ENCODE data around the gene INHBB.

DNA sequence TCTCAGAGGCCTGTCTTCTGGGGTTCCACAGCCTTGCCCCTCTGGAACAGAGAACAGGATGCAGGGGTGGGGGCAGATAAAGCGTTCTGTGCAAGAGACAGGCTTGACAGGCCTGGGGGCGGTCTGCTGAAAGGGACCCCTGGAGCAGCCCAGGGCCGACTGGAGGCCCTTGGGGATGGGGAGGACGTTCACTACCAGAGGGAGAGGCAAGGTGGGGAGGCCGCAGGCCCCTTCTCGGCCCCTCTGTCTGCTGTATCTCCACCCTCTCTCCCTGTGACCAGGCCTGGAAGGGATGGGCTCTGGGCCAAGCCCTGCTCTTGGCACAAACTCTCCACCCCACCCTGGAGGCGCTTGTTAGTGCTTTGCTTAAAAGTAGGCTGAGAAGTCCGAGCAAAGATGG is 27.3 kb upstream of the INHBB start:
- TF ChIP-seq, protein P1, sequence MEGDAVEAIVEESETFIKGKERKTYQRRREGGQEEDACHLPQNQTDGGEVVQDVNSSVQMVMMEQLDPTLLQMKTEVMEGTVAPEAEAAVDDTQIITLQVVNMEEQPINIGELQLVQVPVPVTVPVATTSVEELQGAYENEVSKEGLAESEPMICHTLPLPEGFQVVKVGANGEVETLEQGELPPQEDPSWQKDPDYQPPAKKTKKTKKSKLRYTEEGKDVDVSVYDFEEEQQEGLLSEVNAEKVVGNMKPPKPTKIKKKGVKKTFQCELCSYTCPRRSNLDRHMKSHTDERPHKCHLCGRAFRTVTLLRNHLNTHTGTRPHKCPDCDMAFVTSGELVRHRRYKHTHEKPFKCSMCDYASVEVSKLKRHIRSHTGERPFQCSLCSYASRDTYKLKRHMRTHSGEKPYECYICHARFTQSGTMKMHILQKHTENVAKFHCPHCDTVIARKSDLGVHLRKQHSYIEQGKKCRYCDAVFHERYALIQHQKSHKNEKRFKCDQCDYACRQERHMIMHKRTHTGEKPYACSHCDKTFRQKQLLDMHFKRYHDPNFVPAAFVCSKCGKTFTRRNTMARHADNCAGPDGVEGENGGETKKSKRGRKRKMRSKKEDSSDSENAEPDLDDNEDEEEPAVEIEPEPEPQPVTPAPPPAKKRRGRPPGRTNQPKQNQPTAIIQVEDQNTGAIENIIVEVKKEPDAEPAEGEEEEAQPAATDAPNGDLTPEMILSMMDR (IDR thresholded peaks at IDR 0.05): no peak
- TF ChIP-seq EP300 (IDR thresholded peaks at IDR 0.05): no peak
- TF ChIP-seq POLR2AphosphoS5 (IDR thresholded peaks at IDR 0.05): no peak
